GM18868 (cell line): ENCODE data around the gene KCNA1.
"Not testable (repeated sequence)": the region's sequence is repeated elsewhere in the genome, so short reads cannot be mapped to it uniquely, and the experiment has no call there.

ENCODE experiments used
- ATAC-seq: cut with Tn5 transposase; IDR thresholded peaks from one replicate; pipeline ENCODE4 v1.9.1; 2021; ENCODE audit warnings: mild to moderate bottlenecking, moderate library complexity; ENCODE audit not compliant: unreplicated experiment

KCNA1 gene

GRCh38 chr12:4909734-4910501, at the start of gene KCNA1:
Gene KCNA1 (plus strand): TSS chr12:4909905. CDS start chr12:4911379, 1,474 bp downstream.
- ATAC-seq: no peak

GRCh38 chr12:4860741-4861140, 49.0 kb upstream of the KCNA1 start:
- ATAC-seq: no peak

GRCh38 chr12:4862809-4863208, 46.9 kb upstream of the KCNA1 start:
- no peak for ATAC-seq

- no peak for ATAC-seq
Measured at GRCh38 chr12:4864575-4864974, 45.1 kb upstream of the KCNA1 start.

- ATAC-seq: no peak
Measured at GRCh38 chr12:4865246-4865645, 44.5 kb upstream of the KCNA1 start.

- no peak for ATAC-seq
Measured at GRCh38 chr12:4866299-4866698, 43.4 kb upstream of the KCNA1 start.

- ATAC-seq: no peak
Measured at GRCh38 chr12:4867384-4867783, 42.3 kb upstream of the KCNA1 start.

GRCh38 chr12:4870423-4870822, 39.3 kb upstream of the KCNA1 start:
- no peak for ATAC-seq

- no peak for ATAC-seq
Measured at GRCh38 chr12:4871514-4871913, 38.2 kb upstream of the KCNA1 start.

GRCh38 chr12:4873947-4874346, 35.8 kb upstream of the KCNA1 start:
- ATAC-seq: no peak

- no peak for ATAC-seq
Measured at GRCh38 chr12:4874671-4875070, 35.0 kb upstream of the KCNA1 start.

- not testable (repeated sequence) for ATAC-seq
Measured at GRCh38 chr12:4879481-4879880, 30.2 kb upstream of the KCNA1 start.

GRCh38 chr12:4881266-4882064, 28.2 kb upstream of the KCNA1 start:
- no peak for ATAC-seq

GRCh38 chr12:4891866-4892265, 17.8 kb upstream of the KCNA1 start:
- no peak for ATAC-seq

GRCh38 chr12:4892418-4892817, 17.3 kb upstream of the KCNA1 start:
- ATAC-seq: no peak

GRCh38 chr12:4894019-4894418, 15.7 kb upstream of the KCNA1 start:
- no peak for ATAC-seq

- no peak for ATAC-seq
Measured at GRCh38 chr12:4899364-4899763, 10.3 kb upstream of the KCNA1 start.

GRCh38 chr12:4900327-4900726, 9.4 kb upstream of the KCNA1 start:
- no peak for ATAC-seq

GRCh38 chr12:4905316-4905715, 4.4 kb upstream of the KCNA1 start:
- ATAC-seq: no peak

- no peak for ATAC-seq
Measured at GRCh38 chr12:4908684-4909409, 858 bp upstream of the KCNA1 start.

- ATAC-seq: no peak
Measured at GRCh38 chr12:4909410-4909733, 333 bp upstream of the KCNA1 start.
